ENCODE data around the gene KIAA0513. TPM values are rescaled to one million over a fixed set of nuclear protein-coding genes. Genes with fewer than 3 reads are reported as not detected.
A peak's percentile ranks its signal among the peaks of the same experiment; 100 is the strongest.
"Not testable (repeated sequence)": the region's sequence is repeated elsewhere in the genome, so short reads cannot be mapped to it uniquely, and the experiment has no call there.

The KIAA0513 gene
- total RNA-seq, 1 donor from 2014 or later, result 131 TPM

DNA sequence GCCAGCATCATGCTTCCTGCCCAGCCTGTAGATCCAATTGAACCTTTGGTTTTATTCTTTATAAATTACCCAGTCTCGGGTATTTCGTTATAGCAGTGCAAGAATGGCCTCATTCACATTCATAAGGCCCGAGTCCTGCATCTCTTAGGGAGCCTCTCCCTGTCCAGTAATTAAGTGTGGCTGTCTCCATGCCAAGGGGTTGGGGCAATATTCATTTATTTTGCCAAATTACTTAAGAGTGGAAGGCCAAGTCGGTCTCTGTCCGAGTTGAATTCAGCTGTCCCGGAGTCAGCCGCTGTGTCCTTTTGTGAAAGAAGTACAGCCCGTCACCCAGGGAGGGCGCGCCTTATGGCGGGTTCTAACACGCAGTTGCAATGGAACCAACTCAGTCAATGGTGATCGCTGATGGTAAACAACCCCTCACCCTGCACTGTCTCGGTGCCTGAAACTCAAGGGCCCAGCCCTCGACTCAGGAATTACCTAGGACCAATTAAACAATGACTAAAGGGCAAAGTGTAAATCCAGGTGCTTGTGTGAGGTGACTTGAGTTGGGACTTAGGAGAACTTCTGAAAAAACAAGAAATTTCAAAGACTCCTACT lies 22.2 kb downstream of the KIAA0513 start:
- no peak for DNase-seq (ENCODE audit: low spot score in 2 of 2)
- TF ChIP-seq, protein P1, sequence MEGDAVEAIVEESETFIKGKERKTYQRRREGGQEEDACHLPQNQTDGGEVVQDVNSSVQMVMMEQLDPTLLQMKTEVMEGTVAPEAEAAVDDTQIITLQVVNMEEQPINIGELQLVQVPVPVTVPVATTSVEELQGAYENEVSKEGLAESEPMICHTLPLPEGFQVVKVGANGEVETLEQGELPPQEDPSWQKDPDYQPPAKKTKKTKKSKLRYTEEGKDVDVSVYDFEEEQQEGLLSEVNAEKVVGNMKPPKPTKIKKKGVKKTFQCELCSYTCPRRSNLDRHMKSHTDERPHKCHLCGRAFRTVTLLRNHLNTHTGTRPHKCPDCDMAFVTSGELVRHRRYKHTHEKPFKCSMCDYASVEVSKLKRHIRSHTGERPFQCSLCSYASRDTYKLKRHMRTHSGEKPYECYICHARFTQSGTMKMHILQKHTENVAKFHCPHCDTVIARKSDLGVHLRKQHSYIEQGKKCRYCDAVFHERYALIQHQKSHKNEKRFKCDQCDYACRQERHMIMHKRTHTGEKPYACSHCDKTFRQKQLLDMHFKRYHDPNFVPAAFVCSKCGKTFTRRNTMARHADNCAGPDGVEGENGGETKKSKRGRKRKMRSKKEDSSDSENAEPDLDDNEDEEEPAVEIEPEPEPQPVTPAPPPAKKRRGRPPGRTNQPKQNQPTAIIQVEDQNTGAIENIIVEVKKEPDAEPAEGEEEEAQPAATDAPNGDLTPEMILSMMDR (IDR thresholded peaks at IDR 0.05), result no peak
- Histone ChIP-seq H3K36me3 (no peaks in the 10 kb centered on the region), H3K9me3 (no peaks in the 10 kb centered on the region), H3K4me1 (peaks cover 0 to 3% of the 10 kb centered on the region in 2 donors), H3K27ac (no peak overlapping the region), H3K4me3 (no peak overlapping the region), H3K27me3 (no peaks in the 10 kb centered on the region)
- intact Hi-C loops (cut with DNase I), result no loop called here

DNA sequence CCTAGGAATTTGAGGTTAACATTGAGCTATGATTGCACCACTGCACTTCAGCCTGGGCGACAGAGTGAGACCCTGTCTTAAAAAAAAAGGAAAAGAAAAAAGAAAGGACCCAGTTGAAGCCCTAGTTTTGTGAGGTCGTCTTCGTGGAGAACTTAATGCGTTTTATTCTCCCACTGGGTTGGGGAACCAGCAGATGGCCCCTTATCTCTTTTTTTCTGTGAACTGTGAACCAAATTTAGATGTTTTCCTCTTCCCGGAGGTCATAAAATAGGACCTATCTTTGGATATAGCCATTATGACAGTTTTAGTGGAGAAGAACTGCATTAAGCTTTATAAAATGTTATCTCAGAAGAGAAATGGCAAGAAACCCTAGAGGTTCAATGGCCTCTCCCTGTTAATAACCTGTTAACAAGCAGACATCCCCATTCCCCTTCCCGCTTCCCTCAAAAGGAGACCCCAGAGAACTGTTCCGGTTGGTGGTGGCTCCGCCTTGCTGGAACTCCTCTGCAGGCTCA lies 23.5 kb downstream of the KIAA0513 start:
- Histone ChIP-seq H3K27me3 (no peaks in the 10 kb centered on the region), H3K9me3 (no peaks in the 10 kb centered on the region), H3K36me3 (no peaks in the 10 kb centered on the region), H3K4me1 (peaks cover 0 to 7% of the 10 kb centered on the region in 2 donors), H3K4me3 (no peak overlapping the region), H3K27ac (no peak overlapping the region)
- TF ChIP-seq, protein P1 (IDR thresholded peaks at IDR 0.05), result no peak
- intact Hi-C loops (cut with DNase I), result no loop called here
- DNase-seq (ENCODE audit: low spot score in 2 of 2), result no peak

DNA sequence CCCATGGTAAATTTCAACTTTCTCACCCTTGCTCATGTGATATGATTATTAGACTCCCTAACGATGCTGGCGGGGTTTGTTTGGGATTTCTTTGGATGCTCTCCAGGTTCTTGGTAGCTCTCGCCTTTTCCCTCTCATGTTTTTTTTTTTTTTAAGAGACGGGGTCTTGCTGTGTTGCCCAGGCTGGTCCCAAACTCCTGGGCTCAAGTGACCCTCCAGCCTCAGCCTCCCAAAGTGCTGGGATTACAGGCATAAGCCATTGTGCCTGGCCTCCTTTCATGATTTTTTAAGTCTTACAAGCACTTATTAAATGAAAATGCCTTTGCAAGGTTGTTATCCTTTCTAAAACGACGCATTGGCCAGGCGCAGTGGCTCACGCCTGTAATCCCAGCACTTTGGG lies 24.1 kb downstream of the KIAA0513 start:
- TF ChIP-seq, protein P1 (IDR thresholded peaks at IDR 0.05), result no peak
- Histone ChIP-seq H3K27me3 (no peaks in the 10 kb centered on the region), H3K27ac (no peak overlapping the region), H3K9me3 (no peaks in the 10 kb centered on the region), H3K4me3 (no peak overlapping the region), H3K36me3 (no peaks in the 10 kb centered on the region), H3K4me1 (peaks cover 0 to 8% of the 10 kb centered on the region in 2 donors)
- intact Hi-C loops (cut with DNase I), result no loop called here
- DNase-seq (ENCODE audit: low spot score in 2 of 2), result no peak

DNA sequence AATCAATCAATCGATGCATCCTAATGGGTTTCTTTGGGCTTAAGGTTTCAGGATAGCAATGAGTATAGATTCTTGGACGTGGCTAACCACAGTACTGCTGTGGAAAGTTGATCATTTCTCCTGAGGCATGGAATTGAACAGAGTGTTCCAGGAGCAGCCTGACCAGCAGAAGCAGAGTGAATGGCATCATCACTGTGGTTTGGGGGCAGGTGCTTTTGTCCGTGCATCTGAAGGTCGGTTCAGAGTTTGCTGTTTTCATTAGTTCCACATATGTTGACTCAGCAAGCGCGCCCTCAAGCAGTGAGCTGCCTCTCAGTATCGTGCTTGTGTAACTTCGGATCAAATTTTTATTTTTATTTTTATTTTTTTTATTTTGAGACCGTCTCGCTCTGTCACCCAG lies 24.9 kb downstream of the KIAA0513 start:
- TF ChIP-seq, protein P1 (IDR thresholded peaks at IDR 0.05), result no peak
- intact Hi-C loops (cut with DNase I), result no loop called here
- H3K9me3 ChIP-seq, result no peaks in the 10 kb centered on the region
- H3K4me3 ChIP-seq, result no peak overlapping the region
- no peak for DNase-seq (ENCODE audit: low spot score in 2 of 2)
- H3K4me1 ChIP-seq, result peaks cover 0 to 8% of the 10 kb centered on the region in 2 donors
- H3K36me3 ChIP-seq, result no peaks in the 10 kb centered on the region
- no peak overlapping the region for H3K27ac ChIP-seq
- no peaks in the 10 kb centered on the region for H3K27me3 ChIP-seq

DNA sequence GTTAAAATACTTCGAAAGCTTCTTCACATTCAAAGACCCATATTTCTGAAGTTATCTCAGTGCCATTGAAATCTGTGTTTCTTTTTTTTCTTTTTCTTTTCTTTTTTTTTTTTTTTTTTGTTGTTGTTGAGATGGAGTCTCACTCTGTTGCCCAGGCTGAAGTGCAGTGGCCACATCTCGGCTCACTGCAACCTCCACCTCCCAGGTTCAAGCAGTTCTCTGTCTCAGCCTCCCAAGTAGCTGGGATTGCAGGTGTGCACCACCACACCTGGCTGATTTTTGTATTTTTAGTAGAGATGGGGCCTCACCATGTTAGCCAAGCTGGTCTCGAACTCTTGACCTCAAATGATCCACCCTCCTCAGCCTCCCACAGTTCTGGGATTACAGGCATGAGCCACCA lies 26.7 kb downstream of the KIAA0513 start:
- H3K36me3 ChIP-seq; DNase-seq (ENCODE audit: low spot score in 2 of 2); H3K27me3 ChIP-seq; intact Hi-C loops (cut with DNase I); H3K9me3 ChIP-seq; H3K4me1 ChIP-seq; H3K4me3 ChIP-seq: not testable (repeated sequence)
- H3K27ac ChIP-seq, result peak overlapping the region in 1 of 2 donors; percentile 40

DNA sequence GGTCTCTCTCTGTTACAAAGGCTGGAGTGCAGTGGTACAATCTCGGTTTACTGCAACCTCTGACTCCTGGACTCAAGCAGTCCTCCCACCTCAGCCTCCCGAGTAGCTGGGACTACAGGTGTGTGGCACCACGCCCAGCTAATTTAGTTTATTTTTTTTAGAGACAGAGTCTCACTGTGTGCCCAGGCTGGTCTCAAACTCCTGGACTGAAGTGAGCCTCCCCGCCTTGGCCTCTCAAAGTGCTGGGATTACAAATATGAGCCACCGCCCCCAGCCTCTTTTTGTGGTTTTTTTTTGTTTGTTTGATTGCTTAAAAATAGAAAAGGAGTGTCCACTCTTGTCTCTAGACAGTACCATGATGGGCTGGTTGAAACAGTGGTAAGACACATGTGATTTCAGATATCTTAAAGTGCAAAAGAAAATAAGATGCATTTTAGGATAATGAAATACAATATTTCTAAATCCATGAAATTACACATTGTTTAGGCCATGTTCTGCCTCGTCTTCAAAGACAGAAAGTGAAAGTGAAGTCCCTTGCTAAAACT lies 27.4 kb downstream of the KIAA0513 start:
- peak overlapping the region; percentile 23 to 40 for H3K27ac ChIP-seq
- peak overlapping the region; percentile 22 to 37 for H3K4me3 ChIP-seq
- TF ChIP-seq, protein P1 (IDR thresholded peaks at IDR 0.05), result no peak

More for the DNA sequence above, 27.4 kb downstream of the KIAA0513 start:
- DNase-seq (ENCODE audit: low spot score in 2 of 2), result no peak
- no peaks in the 10 kb centered on the region for H3K36me3 ChIP-seq
- intact Hi-C loops (cut with DNase I), result no loop called here
- no peaks in the 10 kb centered on the region for H3K9me3 ChIP-seq
- H3K4me1 ChIP-seq, result peaks cover 0 to 8% of the 10 kb centered on the region in 2 donors
- no peaks in the 10 kb centered on the region for H3K27me3 ChIP-seq

Data from ascending aorta (tissue), 2 donors.